HepG2 (cell line): ENCODE data around the gene F7. TPM values are rescaled to one million over a fixed set of nuclear protein-coding genes. Genes with fewer than 3 reads are reported as not detected.

Experiments used
- ARID5B ChIP-seq: IDR thresholded peaks from 2 replicates; pipeline ENCODE4 v1.4.0; 2020; ENCODE audit warnings: mild to moderate bottlenecking, missing genetic modification reagents
- BORCS8-MEF2B ChIP-seq: sonication (generic); formaldehyde crosslinking; IDR thresholded peaks from 2 replicates; pipeline ENCODE4 v1.8.0; 2022; ENCODE audit warnings: mild to moderate bottlenecking, missing genetic modification reagents
- CC2D1A ChIP-seq: sonication (generic); formaldehyde crosslinking; IDR thresholded peaks from 2 replicates; pipeline ENCODE4 v1.8.1; 2023; ENCODE audit warnings: mild to moderate bottlenecking, missing genetic modification reagents
- FUBP1 ChIP-seq: sonication (generic); formaldehyde crosslinking; IDR thresholded peaks from 2 replicates; pipeline ENCODE4 v1.5.1; 2020; ENCODE audit warnings: missing genetic modification reagents, mild to moderate bottlenecking, borderline replicate concordance
- HNRNPH1 ChIP-seq: fragments of 200-400 bp; formaldehyde crosslinking; optimal IDR thresholded peaks from 2 replicates; pipeline ENCODE3; 2017; ENCODE audit warnings: mild to moderate bottlenecking, low read depth, low read length
- PREB ChIP-seq: sonication (generic); formaldehyde crosslinking; IDR thresholded peaks from 2 replicates; pipeline ENCODE4 v1.4.0; 2020; ENCODE audit warnings: missing genetic modification reagents
- TFE3 ChIP-seq: IDR thresholded peaks from 2 replicates; pipeline ENCODE4 v1.6.1; 2016
- THAP9 ChIP-seq: sonication (generic); formaldehyde crosslinking; IDR thresholded peaks from 2 replicates; pipeline ENCODE4; 2020; ENCODE audit warnings: missing genetic modification reagents, mild to moderate bottlenecking, borderline replicate concordance
- XRCC5 ChIP-seq: fragments of 200-400 bp; formaldehyde crosslinking; optimal IDR thresholded peaks from 2 replicates; pipeline ENCODE3; 2017; ENCODE audit warnings: mild to moderate bottlenecking, low read length
- ZBTB20 ChIP-seq: sonication (generic); formaldehyde crosslinking; IDR thresholded peaks from 2 replicates; pipeline ENCODE4 v1.8.1; 2023; ENCODE audit warnings: missing genetic modification reagents, low read depth, mild to moderate bottlenecking, borderline replicate concordance
- ZBTB25 ChIP-seq: IDR thresholded peaks from 2 replicates; pipeline ENCODE4 v1.6.1; 2018; ENCODE audit warnings: missing genetic modification reagents
- ZNF260 ChIP-seq: sonication (generic); formaldehyde crosslinking; IDR thresholded peaks from 2 replicates; pipeline ENCODE4 v1.4.0; 2020; ENCODE audit warnings: missing genetic modification reagents, low read depth, mild to moderate bottlenecking, borderline replicate concordance
- ZSCAN20 ChIP-seq: sonication (generic); formaldehyde crosslinking; IDR thresholded peaks from 2 replicates; pipeline ENCODE4 v1.4.0; 2020; ENCODE audit warnings: missing genetic modification reagents, mild to moderate bottlenecking, borderline replicate concordance
- polyA plus RNA-seq, 8 experiments: library from polyadenylated mRNA; depleted of rRNA in 3 of 8; stranded (reverse) in 7 of 8; unstranded in 1 of 8; fragments of >200 nt; fragmentation: Illumina TruSeq in 4 of 8; extraction: Trizol in 4 of 8; gene quantifications; 2 replicates each; pipeline versions ENCODE4 v1.2.1 to v1.2.3, GENCODE V29; 2011 to 2016; ENCODE audit warnings: low read depth in 4 of 8, missing spikeins in 1 of 8, mixed read lengths in 1 of 8; ENCODE audit not compliant: insufficient read depth in 1 of 8
- total RNA-seq, 5 experiments: library from RNA; depleted of rRNA; stranded (reverse); fragments of >200 nt; fragmentation: Illumina TruSeq; extraction: Trizol; gene quantifications; 2 replicates each; pipeline ENCODE4 v1.2.3, GENCODE V29; 2016; ENCODE audit warnings: low read depth in 1 of 5

Gene F7
- total and polyA plus RNA-seq, 2 of the 13 experiments (the other 11 are each of a cell fraction or from before 2014, with no cell fraction given), result 12.6 to 26.5 TPM

GRCh38 chr13:113153810-113154748, 48.5 kb downstream of the F7 start (continued):
- TF ChIP-seq FUBP1 (CRISPR knock-in tag) (no peak), ZBTB20 (no peak), ZNF260 (no peak), TFE3 (CRISPR knock-in tag) (peak; percentile 80), ZBTB25 (CRISPR knock-in tag) (peak; percentile 74), PREB (CRISPR knock-in tag) (no peak), THAP9 (CRISPR knock-in tag) (no peak), HNRNPH1 (no peak), CC2D1A (CRISPR knock-in tag) (no peak), ZSCAN20 (CRISPR knock-in tag) (0 out of 2 replicates have a peak, but pooled peaks have one; percentile 46), XRCC5 (no peak), BORCS8-MEF2B (CRISPR knock-in tag) (peak; percentile 12; the same call in 1 of the 2 replicates), ARID5B (CRISPR knock-in tag) (peak; percentile 17; the same call in 1 of the 2 replicates)
